HUDEP-2 (cell line): ENCODE data around the gene CREB5.

ENCODE experiments used
- DNase-seq, 76 experiments: peaks; one replicate each; lab custom pipeline; 2025; ENCODE audit not compliant: unreplicated experiment in 76 of 76; lab: John Stamatoyannopoulos, UW

Gene CREB5

DNA sequence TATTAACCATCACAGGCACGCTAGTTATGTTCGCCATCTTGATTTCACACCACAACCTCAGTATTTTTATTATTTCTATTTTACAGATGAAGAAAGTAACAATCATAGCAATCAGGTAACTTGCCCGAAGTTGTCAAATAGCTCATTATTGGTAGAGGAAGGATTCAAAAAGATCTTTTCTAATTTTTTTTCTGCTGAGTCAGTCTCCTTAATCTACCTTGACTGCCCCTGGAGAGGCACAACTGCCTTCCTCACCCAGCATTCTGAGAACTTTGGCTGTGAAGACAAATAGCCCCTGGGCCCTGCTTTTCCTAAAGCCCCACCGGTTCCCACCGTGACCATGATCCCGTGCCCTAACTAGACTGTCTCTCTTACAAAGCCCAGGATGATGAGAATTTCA is 446.6 kb downstream of the CREB5 start:
- no peak for DNase-seq

DNA sequence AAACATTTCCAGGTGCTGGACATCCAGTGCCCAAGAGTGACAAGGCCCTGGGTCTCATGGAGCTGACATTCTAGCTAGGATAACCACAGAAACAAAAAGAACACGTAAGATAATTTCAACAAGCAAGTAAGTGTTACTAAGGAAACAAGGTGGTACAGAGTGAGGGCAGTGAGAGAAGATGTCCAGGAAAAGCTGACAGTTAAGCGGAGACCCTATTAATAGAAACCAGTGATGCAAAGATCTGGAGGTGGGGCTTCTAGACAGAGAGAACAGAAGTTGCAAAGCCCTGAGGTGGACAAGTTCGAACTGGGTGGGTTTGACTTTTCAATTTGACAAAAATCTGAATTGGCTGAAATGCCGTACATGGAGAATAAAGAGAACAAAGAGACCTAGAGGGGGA is 449.5 kb downstream of the CREB5 start:
- no peak for DNase-seq

- DNase-seq = no peak
Measured at GRCh38 chr7:28862595-28863272, 450.4 kb downstream of the CREB5 start.

- no peak for DNase-seq
Measured at GRCh38 chr7:28865601-28866144, 453.4 kb downstream of the CREB5 start.

- no peak for DNase-seq
Measured at GRCh38 chr7:28868712-28869111, 456.4 kb downstream of the CREB5 start.

DNA sequence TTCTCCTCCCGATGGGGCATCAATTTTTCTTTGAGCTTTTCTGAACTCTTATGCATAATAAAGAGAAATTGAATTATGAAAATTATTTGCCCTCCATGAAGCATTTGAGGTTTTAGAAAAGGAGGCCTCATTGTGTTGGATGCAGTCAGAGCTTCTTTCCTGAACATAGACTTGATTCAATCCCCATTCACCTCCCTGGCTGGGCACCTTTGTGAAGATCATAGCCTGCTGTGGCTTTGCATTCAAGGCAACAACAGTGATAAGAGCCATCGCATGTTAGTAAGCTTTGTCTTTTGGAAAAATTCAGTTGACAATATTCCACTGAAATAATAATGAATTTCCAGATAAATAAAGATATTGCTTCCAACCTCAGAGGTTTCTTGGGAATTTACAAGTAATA is 458.8 kb downstream of the CREB5 start:
- DNase-seq = no peak

DNA sequence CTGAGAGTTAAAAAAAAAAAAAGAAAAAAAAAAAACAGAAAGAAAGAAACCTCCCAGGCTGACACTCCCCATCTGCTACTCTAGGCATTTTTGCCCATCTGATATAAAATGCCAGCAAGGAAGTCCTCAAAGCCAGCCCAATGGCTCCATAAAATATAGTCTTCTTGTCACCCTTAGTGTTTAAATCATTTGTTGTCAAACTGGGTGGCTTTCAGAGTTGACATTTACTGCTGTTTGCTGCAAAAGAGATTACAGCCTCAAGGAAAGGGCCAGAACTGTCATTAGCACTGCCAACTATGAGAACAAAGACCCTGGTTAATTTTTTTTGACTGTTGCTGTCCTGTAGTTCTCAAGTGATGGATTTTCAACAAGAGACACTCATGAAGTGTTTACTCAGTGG is 459.3 kb downstream of the CREB5 start:
- DNase-seq = no peak

- DNase-seq = no peak
Measured at GRCh38 chr7:28872226-28872625, 459.9 kb downstream of the CREB5 start.

GRCh38 chr7:28873365-28873764 is 461.0 kb downstream of the CREB5 start:
- DNase-seq = no peak

DNA sequence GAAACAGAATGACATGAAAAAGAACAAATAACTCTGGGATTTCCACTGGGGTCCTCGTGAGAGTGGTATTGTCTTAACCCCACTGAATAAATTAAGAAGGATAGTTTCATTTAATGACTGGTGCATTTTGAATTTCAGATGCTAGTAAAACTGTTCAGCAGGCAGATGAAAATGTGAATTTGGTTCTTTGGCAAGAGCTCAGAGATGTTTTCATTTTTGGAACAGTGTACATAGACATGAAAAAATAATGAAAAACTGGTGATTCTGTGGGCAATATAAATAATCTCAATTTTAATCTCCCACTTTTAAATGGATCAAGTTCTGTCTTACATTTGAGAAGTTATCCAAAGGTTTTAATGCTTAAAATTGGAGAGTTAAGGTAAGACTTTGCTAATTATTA is 461.7 kb downstream of the CREB5 start:
- DNase-seq = no peak
